Aorta (tissue), 5 donors: ENCODE data around the gene KCNJ10. TPM values are rescaled to one million over a fixed set of nuclear protein-coding genes. Genes with fewer than 3 reads are reported as not detected.

Source experiments
- ATAC-seq: fragments of 200-7000 bp; cut with Tn5 transposase; one replicate; pipeline ENCODE4 v1.9.1; 2022; ENCODE audit warnings: moderate library complexity; ENCODE audit not compliant: low FRiP score
- DNase-seq, 2 donors: peaks; one replicate each; pipeline ENCODE4 v3.0.0-alpha.2; 2020
- H3K27ac ChIP-seq, 2 donors: one replicate each; pipeline ENCODE4 v1.5.1; 2013; ENCODE audit warnings: low read length in 2 of 2, mild to moderate bottlenecking in 2 of 2, moderate library complexity in 2 of 2, control low read depth in 1 of 2, inconsistent platforms in 1 of 2, low read depth in 1 of 2
- H3K27me3 ChIP-seq, 2 donors: one replicate each; pipeline ENCODE4 v1.6.1; 2013; ENCODE audit warnings: control low read depth in 1 of 2, low read length in 1 of 2, mild to moderate bottlenecking in 1 of 2, moderate library complexity in 1 of 2; ENCODE audit not compliant: insufficient read depth in 2 of 2, control insufficient read depth in 1 of 2
- H3K36me3 ChIP-seq, 2 donors: one replicate each; pipeline ENCODE4 v1.6.1; 2013; ENCODE audit warnings: control low read depth in 1 of 2, low read length in 1 of 2, mild to moderate bottlenecking in 1 of 2; ENCODE audit not compliant: insufficient read depth in 2 of 2, control insufficient read depth in 1 of 2
- H3K4me1 ChIP-seq, 2 donors: one replicate each; pipeline ENCODE4 v1.6.1; 2013; ENCODE audit warnings: low read length in 2 of 2, control low read depth in 1 of 2, mild to moderate bottlenecking in 1 of 2, moderate library complexity in 1 of 2; ENCODE audit not compliant: insufficient read depth in 2 of 2, control insufficient read depth in 1 of 2
- H3K4me3 ChIP-seq, 2 donors: one replicate each; pipeline ENCODE4 v1.5.1; 2013; ENCODE audit warnings: low read length in 2 of 2, control low read depth in 1 of 2, mild to moderate bottlenecking in 1 of 2
- H3K9me3 ChIP-seq: one replicate; pipeline ENCODE4 v1.6.1; 2013; ENCODE audit warnings: mild to moderate bottlenecking, low read length; ENCODE audit not compliant: control insufficient read depth
- WGBS, 2 donors: extraction: QIAGEN DNeasy Blood & Tissue Kit; methylation state at CpG; one replicate each; pipeline ENCODE4 v1.1.7; 2013; 5-methylcytosine and 5-hydroxymethylcytosine counted together
- intact Hi-C, 2 donors: fragments of 100-400 bp; cut with DNase I; formaldehyde crosslinking; loops; one replicate each; pipeline versions ENCODE4 v1.14.2 to v1.15.0; 2022
- polyA plus RNA-seq, 2 donors: library from polyadenylated mRNA; stranded (reverse); fragments of 200-250 nt; gene quantifications; one replicate each; pipeline ENCODE4 v1.2.3, GENCODE V29; 2013
- total RNA-seq, 2 donors: library from RNA; stranded (reverse); fragmentation: NEBNext Ultra II Directional; extraction: Animal tissue kit (Norgen Biotek cat#: 25700); gene quantifications; one replicate each; pipeline ENCODE4 v1.2.1, GENCODE V29; 2021
- donor health status: healthy with polysubstance abuse.
- donor health status: Bipolar disorder and iron deficiency.
- donor health status: DM: no; HTN: no; CAD: no.
- donor health status: DM: no; HTN: no; CAD: no.
- donor health status: DM: yes; HTN: yes; CAD: no.

The KCNJ10 gene
- total and polyA plus RNA-seq, 4 donors, result 0.10 to 0.63 (median 0.24) TPM; not detected in 1

DNA sequence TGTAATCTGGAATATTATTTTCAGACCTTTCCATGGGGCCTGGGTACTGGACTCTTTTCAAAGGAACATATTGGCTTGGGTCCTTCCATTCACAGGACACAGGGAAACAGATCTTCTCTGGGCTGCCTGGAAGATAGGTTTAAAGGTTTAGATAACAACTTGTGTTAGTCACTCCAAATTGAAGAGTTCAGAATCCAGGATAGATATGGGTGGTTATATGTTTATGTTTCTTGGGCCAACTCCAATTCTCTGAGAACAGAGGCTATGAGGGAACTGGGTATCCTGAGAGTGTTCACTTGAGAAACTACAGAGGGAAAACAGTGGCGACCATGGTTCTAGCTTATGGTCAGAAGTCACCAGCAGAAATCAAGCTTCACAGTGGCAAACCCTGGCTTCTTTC is 29.5 kb downstream of the KCNJ10 start:
- DNase-seq (no peak), ATAC-seq (no peak)
- intact Hi-C loops, result no loop called here
- 80 to 83% methylated on average over 1 of the region's 1 CpG for WGBS, 2 donors
- no peaks in the 10 kb centered on the region for H3K36me3 ChIP-seq
- no peak overlapping the region for H3K4me3 ChIP-seq
- H3K27ac ChIP-seq, result no peak overlapping the region
- H3K9me3 ChIP-seq, result no peaks in the 10 kb centered on the region
- H3K4me1 ChIP-seq, result no peaks in the 10 kb centered on the region
- no peaks in the 10 kb centered on the region for H3K27me3 ChIP-seq

DNA sequence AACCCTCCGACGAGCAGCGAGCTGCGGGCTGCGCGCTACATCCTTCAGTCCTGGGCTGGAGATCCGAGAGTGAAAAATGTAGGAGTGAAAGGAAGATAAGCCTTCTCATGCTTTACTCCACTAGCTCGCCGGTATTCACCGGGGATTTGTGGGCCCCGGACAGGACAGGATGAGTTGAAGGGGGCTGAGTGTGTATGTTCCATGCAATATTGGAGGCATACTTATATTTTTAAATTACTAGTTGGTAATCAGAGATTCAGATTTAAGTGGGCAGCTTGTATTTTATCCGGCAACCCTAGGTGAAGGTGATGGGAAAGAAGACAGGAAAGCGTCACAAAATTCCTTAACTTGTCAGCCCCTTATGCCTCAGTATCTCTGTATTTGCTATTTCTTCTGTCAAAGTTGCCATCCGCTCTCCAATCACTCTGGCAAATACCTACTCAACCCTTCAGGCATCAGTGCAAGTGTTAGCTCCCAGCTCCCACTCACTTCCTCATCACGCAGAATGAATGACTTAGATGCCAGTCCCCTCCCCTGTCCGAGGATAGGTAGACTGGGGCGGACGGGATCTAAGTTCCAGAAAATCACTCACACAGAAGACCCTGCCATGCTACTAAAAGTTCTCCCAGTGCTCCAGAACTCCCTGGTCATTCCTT is 37.7 kb downstream of the KCNJ10 start:
- H3K9me3 ChIP-seq, result no peaks in the 10 kb centered on the region
- H3K36me3 ChIP-seq, result no peaks in the 10 kb centered on the region
- no peak for ATAC-seq
- H3K4me1 ChIP-seq, result peaks cover 3 to 7% of the 10 kb centered on the region in 2 donors
- no peaks in the 10 kb centered on the region for H3K27me3 ChIP-seq
- H3K4me3 ChIP-seq, result peak overlapping the region; percentile 58 to 70
- peak overlapping the region in 1 of 2 donors; percentile 31 for H3K27ac ChIP-seq
- 2 to 3% methylated on average over 18 of the region's 18 CpGs for WGBS, 2 donors
- DNase-seq, result no peak
- intact Hi-C loops, result loop anchor here in 1 of 2 donors (5.0 kb wide), 1 partner anchor 250 kb away; the partner anchor contains the start of gene DUSP23

DNA sequence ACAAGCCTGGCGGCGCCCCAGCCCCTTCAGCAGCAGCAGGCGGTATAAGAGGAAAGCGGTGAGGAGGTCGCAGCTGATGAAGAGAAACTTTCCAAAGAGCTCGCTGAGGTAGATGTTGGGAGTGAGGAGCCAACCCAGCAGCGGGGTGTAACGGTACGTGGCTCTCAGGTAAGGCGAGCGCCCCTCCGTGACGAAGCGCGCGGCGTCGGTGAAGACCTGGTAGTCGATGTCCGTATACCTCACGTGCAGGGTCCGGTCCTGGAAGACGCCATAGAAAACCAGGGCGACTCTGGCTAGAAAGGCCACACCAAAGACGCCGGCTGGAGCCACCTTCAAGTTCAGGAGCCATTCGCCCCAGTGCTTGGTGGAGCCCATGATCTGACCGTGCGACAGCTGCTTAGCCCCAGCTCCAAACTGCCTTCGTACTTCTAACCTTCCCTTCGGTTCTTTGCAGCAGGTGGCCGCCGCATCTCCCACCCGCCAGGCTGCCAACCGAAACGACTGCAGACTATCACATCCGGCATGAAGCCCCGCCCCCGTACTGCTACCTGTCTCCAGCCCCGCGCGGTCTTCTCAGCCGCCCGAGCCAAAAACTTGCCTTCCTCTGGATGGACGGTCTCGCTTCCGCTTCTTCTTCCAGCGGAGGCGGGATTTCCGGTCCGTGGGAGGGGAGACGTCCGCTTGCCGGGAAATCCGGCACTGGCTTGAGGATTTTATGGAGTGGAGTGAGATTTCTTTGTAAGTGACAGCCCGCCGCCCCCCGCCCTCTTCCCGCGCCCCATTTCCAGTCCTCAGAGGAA is 38.4 kb downstream of the KCNJ10 start, which contains the start of gene PIGM:
Gene PIGM (minus strand): TSS at position 626 of the 800 bp plus-strand sequence. CDS start 251 bp downstream, at position 375.
- Histone ChIP-seq H3K4me3 (peak within 1 kb of the TSS; percentile 58 to 70), H3K9me3 (no peaks in the 10 kb centered on the region), H3K4me1 (peaks cover 3 to 7% of the 10 kb centered on the region in 2 donors), H3K27ac (peak within 1 kb of the TSS in 1 of 2 donors; percentile 31), H3K36me3 (no peaks in the 10 kb centered on the region), H3K27me3 (no peaks in the 10 kb centered on the region)
- WGBS, 2 donors, result 0% methylated on average over 60 of the region's 60 CpGs
- intact Hi-C loops, result loop anchor here in 1 of 2 donors (5.0 kb wide), 1 partner anchor 249 kb away; the partner anchor contains the start of gene DUSP23
- ATAC-seq, result peak; percentile 96
- DNase-seq, result peak; percentile 95 to 97

- WGBS, 2 donors, result 7% methylated on average over 23 of the region's 23 CpGs
- no peaks in the 10 kb centered on the region for H3K36me3 ChIP-seq
- H3K9me3 ChIP-seq, result no peaks in the 10 kb centered on the region
- H3K27me3 ChIP-seq, result no peaks in the 10 kb centered on the region
- intact Hi-C loops, result loop anchor here in 1 of 2 donors (5.0 kb wide), 1 partner anchor 249 kb away; the partner anchor contains the start of gene DUSP23
- H3K27ac ChIP-seq, result no peak overlapping the region
- peaks cover 3 to 7% of the 10 kb centered on the region in 2 donors for H3K4me1 ChIP-seq
- ATAC-seq (no peak), DNase-seq (no peak)
- H3K4me3 ChIP-seq, result peak overlapping the region; percentile 58 to 70
Measured at GRCh38 chr1:160030657-160031364, 39.1 kb downstream of the KCNJ10 start.

DNA sequence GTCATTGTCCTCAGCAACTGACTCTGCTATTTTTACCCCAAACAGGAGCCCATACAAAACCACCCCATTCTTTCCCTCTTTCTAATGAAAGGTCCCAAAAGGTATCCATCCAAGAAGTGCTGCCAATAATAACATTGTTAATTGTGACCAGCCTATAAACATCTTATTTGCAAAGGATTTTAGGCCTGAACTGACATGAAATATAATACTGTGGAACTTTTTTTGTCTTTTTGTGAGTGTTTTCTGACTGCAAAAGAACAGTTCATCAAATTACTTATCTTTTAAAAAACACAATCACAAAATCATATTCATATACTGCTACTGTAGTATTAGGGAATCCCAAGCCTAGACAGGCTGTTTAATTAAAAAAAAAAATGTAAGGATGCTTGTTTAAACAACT is 41.5 kb downstream of the KCNJ10 start:
- Histone ChIP-seq H3K4me1 (peaks cover 3 to 7% of the 10 kb centered on the region in 2 donors), H3K27ac (no peak overlapping the region), H3K36me3 (no peaks in the 10 kb centered on the region), H3K4me3 (no peak overlapping the region), H3K27me3 (no peaks in the 10 kb centered on the region), H3K9me3 (no peaks in the 10 kb centered on the region)
- ATAC-seq, result no peak
- intact Hi-C loops, result no loop called here
- DNase-seq, result no peak

GRCh38 chr1:160025314-160025713 is 44.6 kb downstream of the KCNJ10 start:
- WGBS, 2 donors, result 90 to 96% methylated on average over 1 of the region's 1 CpG
- Histone ChIP-seq H3K27ac (no peak overlapping the region), H3K36me3 (no peaks in the 10 kb centered on the region), H3K4me3 (no peak overlapping the region), H3K9me3 (no peaks in the 10 kb centered on the region), H3K27me3 (no peaks in the 10 kb centered on the region), H3K4me1 (peaks cover 0 to 2% of the 10 kb centered on the region in 2 donors)
- ATAC-seq (no peak), DNase-seq (no peak)
- intact Hi-C loops, result no loop called here

DNA sequence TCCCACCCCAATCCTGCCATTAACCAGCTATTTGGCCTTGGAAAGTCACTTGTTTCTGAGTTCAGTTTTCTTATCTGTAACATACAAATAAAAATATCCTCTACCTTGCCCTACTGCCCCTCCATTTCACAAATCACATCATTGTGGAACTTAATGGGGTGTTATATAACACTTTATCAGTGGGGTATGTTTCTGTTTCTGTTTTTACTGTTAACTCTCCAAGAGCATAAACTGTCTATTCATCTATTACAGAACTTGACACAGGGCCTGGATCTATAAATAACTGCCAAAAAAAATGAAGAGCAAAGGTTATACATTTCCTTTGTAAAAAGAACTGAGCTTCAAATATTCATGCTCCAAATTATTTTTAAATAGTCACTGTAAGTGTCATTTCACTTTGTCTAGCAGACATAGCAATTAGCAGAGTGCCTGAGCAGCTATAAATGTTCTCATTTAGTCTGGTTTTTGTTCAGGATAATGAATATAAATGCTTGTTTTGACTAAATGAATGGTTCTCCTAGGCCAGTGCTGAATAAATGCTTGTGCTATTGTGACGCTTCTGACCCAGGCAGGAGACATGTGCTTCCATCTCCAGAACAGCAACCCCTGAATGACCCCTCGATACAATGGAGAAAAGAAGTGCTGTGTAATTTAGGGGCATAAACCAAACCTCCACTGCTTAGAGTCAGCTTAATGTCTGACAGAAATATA is 45.6 kb downstream of the KCNJ10 start:
- Histone ChIP-seq H3K27ac (no peak overlapping the region), H3K4me1 (no peaks in the 10 kb centered on the region), H3K4me3 (no peak overlapping the region), H3K9me3 (no peaks in the 10 kb centered on the region), H3K36me3 (no peaks in the 10 kb centered on the region), H3K27me3 (no peaks in the 10 kb centered on the region)
- intact Hi-C loops, result no loop called here
- 46 to 48% methylated on average over 2 of the region's 2 CpGs for WGBS, 2 donors
- ATAC-seq, result no peak
- no peak for DNase-seq
